Stimulated activated CD8-positive, alpha-beta memory T cell treated with anti-CD3 and anti-CD28 coated beads, Interleukin-2, amount 100 ng/mL, for 1 hour (primary cell): ENCODE results near the gene ANKFN1.

ENCODE experiments used
- DNase-seq, 2 donors: peaks; one replicate each; pipeline ENCODE4 v3.0.0-alpha.2; 2020; ENCODE audit warnings: low read depth in 2 of 2

The ANKFN1 gene

DNA sequence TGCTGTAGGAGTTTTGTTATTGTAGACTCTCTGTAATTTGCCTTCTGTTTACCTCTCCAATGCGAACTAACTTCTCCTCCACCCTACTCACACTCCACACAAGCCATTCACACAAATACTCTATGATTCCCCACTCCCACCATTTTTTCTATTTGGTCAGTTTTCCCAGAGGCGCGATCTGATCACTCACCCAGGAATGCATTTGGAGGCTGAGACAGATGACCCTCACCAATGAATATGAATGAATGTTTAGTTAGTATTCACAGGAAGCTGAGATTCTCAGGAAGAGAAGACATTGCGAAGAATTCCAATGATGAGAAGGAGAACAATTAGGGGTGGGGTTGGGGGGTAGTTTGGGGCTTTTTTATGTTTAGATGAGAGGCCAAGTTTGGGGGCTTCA, 10.5 kb upstream of the ANKFN1 start:
- DNase-seq: no peak

DNA sequence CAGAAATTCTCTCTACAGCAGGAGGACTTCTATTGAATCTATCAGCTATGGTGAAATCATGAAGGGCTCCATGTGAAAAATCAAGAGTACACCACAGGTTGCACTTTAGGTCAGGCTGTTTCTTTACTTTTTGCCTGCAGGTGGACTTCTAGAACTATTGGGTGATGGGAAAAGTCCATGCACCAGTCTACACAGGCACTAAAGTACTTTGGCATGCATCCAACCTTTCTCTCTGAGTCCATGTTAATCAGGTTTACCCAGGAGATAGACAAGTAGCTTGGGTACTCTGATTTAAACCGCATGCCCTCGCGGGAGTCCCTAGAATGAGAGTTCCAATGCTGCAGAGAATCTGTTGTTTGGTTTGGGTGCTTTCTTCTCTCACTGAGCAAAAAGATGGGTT, 9.1 kb upstream of the ANKFN1 start:
- no peak for DNase-seq

- no peak for DNase-seq
Observed at GRCh38 chr17:56146534-56146933, 6.7 kb upstream of the ANKFN1 start.

- DNase-seq: no peak
Observed at GRCh38 chr17:56148333-56148732, 4.9 kb upstream of the ANKFN1 start.

- DNase-seq: no peak
Observed at GRCh38 chr17:56149266-56150036, 3.8 kb upstream of the ANKFN1 start.

- no peak for DNase-seq
Observed at GRCh38 chr17:56150649-56151048, 2.6 kb upstream of the ANKFN1 start.

DNA sequence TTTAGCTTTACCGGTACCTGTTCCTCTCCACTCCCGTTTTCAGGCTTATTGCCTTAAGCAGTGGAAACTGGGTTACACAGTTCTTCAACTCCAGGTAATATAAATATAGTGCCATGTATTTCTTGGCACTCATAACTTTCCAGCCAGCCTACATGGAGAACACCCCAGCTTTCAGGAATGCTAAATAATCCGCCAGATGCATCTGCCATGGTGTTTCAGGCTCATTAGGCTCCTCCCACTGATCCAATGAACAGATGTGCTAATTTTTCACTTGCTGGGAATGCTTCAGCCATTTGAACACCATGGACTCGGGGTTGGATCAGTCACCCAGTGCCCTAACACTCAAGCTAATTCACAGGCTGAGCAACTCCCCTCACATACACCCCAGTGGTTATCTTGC, 4.6 kb downstream of the ANKFN1 start:
- no peak for DNase-seq

DNA sequence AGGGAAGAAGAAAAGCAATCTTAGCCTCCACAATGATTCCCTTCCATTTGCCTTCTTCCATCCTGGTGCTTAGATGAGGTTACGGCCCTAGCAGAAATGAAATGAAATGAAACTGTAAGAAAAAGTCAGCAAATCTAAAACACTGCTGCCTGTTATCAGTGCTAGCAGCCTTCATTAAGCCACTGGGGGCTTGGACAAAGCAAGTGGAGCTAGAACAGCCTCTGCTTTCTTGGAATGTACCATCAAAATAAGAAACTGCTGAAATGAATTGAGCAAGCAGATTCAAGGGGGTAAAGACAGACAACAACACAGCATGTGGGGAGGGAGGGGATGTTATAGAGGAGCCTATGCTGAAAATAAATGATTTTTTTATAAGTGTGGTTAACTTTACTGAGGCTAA, 5.1 kb downstream of the ANKFN1 start:
- no peak for DNase-seq

- no peak for DNase-seq
Observed at GRCh38 chr17:56158915-56159825, 5.9 kb downstream of the ANKFN1 start.

DNA sequence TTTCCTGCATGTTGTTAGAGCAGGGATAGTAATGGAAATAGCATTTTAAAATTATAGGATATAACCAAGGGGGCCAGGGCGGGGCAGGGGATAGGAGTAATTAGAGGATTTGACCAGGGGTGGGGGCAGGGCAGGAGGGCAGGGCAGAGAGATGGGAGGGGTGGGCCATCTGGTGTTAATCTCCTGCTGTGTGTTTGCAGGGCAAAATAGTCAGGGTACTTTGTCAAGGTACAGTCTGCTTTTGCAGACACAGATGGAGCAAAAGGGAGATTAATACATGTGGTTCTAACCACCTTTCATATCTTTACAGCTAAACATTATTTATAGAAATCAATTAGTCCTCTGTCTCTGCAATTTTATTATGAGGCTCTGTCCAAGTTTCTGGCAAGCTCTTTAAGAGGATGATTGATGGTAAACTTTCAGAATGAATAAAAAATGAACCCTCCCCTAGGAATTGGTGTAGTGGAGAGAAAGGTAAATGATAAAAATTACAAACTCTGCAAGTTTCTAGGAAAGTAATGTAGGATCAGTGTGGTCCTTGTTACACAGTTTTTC, 6.6 kb downstream of the ANKFN1 start:
- DNase-seq: no peak

DNA sequence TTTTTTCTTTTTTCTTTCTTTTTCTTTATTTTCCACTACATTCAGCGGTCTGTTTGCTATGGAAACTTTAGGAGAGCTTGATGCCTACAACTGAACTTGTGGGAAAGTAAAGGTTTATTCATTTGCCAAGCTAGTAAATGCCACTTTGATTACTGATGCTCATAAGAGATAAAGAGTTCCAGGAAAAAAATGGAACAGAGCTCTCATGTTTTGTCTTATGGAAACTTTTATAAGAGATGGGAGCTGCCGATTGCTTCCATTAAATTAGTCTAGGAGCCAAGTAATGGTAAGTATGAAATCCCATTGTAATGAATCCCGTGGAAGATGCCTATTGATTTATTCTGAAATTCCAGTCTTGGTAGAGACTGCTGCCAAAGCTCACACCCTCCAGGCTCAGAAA, 7.1 kb downstream of the ANKFN1 start:
- DNase-seq: no peak

DNA sequence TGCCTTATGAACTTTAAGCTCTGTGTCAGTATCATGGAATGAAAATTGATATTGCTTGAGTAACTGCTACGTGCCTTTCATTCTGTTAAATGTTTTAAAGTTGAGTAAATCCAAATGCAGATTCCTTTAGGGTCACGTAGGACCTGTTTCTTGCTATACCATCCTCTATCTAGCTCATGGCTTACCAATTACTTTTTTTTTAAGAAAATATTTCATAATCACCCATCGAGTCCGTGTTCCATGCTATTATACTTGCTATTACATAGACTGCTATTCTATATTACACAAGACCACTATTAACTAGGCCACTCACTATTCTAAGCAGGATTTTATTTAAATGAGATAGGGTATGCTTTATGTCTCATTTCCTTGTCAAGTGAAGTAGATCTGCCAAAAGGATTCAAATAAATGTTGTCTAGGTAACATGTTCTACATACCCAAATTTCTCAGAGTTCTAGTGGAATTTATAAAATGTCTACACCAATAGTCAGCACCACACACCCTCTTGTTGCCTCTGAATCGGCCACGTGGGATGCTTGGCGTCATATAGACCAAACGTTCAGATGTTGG, 11.9 kb downstream of the ANKFN1 start:
- DNase-seq: no peak

DNA sequence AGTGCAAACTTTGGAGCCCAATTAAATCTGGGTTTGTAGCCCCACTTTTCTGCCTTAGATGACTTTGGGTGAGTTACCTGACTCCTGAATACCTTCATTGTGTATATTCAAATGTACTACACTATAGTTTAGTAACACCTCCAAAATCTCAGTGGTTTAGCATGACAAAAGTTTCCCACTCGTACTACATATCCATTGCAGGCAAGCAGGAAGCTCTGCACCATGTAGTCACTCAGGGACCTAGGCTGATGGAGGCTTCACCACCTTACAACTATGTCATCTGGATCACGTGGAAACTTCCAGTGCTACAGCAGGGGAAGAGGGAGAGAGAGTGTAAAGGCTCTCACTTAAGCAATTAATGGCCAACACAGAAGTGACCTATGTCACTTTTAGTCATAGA, 14.2 kb downstream of the ANKFN1 start:
- DNase-seq: no peak

- DNase-seq: no peak
Observed at GRCh38 chr17:56169621-56170020, 16.3 kb downstream of the ANKFN1 start.

DNA sequence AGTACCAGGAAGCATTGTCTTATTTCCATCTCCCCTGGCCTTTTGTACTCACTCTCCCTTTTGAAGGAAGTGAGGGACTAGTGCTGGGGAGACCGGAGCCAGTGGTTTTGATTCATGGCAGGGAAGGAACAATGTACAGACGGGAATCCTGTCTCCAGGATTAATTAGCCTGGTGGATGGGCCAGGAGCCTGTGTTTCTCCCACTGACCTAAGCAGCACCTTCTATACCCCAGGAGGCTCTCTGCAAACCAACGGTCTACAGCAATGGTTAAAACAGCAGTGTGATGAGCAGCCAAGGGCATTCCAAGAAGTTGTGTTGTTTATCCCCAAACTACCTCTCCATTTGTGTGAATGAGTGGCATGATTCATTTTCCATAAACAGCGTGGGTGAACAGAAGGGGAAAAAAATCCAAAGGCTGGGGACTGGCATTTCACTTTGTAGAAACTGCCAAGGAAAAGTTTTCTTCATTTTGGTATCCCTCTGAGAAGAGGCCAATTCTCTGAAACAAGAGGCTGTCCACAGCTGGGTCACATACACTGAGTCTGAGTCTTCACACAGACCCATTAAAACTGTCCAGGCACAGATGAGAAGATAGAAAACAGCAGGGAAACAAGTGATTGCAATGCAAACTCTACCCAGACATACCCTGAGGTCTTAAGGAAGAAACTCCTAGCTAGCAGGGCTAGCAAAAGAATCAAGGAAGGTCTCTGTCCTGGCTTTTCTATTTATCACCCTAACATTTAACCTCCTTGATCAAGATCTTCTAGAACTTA, 18.1 kb downstream of the ANKFN1 start:
- DNase-seq: no peak

DNA sequence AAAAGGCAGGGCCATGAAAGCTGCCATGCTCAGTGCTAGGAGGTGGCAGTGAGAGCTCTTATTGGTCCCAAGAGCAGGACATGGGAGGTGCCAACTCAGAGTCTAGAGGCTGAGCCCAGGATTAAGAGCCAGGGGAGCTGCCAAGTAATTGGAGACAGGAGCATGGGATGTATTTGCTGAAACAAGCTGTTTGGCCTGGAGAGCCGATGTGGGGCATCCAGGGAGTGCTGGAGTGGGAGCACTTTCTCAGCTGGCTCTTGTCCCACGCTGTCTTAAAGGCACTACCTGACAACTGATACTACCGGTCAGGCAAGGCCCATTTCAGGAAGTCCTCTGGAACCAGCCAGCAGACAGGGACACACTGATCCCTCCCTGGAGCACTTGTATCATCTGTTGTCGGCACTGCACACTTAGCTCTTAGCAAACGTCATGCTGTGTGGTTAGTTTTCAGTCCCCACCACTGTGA, 19.3 kb downstream of the ANKFN1 start:
- DNase-seq: no peak

- no peak for DNase-seq
Observed at GRCh38 chr17:56173026-56173425, 19.8 kb downstream of the ANKFN1 start.

GRCh38 chr17:56173958-56174835, 20.9 kb downstream of the ANKFN1 start:
- no peak for DNase-seq

- DNase-seq: no peak
Observed at GRCh38 chr17:56175299-56175955, 22.2 kb downstream of the ANKFN1 start.

GRCh38 chr17:56176091-56176490, 22.8 kb downstream of the ANKFN1 start:
- no peak for DNase-seq
